Astrocyte (in vitro differentiated cells and primary cell): Measurements from ENCODE around the gene MCF2L.

ENCODE experiments used
- CTCF ChIP-seq: IDR thresholded peaks from 2 replicates; pipeline ENCODE4 v1.5.1; 2011; ENCODE audit warnings: low read depth, mild to moderate bottlenecking, inconsistent platforms, low read length, moderate library complexity; ENCODE audit not compliant: insufficient read depth
- EZH2 ChIP-seq: IDR thresholded peaks from 2 replicates; pipeline ENCODE4 v1.6.1; 2012; ENCODE audit warnings: mild to moderate bottlenecking, low read length, inconsistent platforms; ENCODE audit not compliant: insufficient read depth

- TF ChIP-seq CTCF (no peak), EZH2 (no peak)
Observed at GRCh38 chr13:113049981-113050380, 81.0 kb downstream of the MCF2L start.
